Astrocyte of the spinal cord (primary cell): ENCODE data around the gene NOS1AP.

Source experiments
- DNase-seq: peaks from one replicate; pipeline ENCODE4 v3.0.0; 2011; ENCODE audit warnings: low read depth, low spot score
- H3K4me3 ChIP-seq: 2 replicates; pipeline ENCODE4 v1.5.1; 2011; ENCODE audit warnings: low read depth, mild to moderate bottlenecking, low read length, moderate library complexity
- in situ Hi-C: cut with HindIII; loops from 2 replicates; pipeline ENCODE4 v1.10.0; 2017; ENCODE audit warnings: low sequenced_read_pairs
- TF ChIP-seq, protein P1 (sequence below): IDR thresholded peaks from 2 replicates; pipeline ENCODE4 v1.5.1; 2012; ENCODE audit warnings: low read depth, mild to moderate bottlenecking, low read length, inconsistent platforms

The NOS1AP gene

DNA sequence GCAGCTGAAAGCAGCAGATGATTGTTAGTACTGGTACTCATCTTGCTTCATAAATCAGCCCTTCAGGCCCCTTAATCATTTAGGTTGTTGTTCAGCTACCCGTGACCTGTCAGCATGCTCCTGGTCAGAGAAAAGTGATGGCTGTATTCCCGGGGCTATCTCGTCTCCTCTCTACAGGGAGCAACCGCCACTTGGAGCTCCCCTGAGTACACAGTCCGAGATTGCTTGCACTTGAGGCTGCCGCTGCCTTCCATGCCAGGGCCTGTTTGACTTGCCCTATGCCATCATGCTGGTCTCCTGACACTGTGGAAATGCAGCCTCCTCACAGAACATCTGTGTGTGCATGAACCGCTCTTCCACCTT, 209.6 kb downstream of the NOS1AP start:
- no peak for DNase-seq
- H3K4me3 ChIP-seq: no peak overlapping the region
- TF ChIP-seq, protein P1, sequence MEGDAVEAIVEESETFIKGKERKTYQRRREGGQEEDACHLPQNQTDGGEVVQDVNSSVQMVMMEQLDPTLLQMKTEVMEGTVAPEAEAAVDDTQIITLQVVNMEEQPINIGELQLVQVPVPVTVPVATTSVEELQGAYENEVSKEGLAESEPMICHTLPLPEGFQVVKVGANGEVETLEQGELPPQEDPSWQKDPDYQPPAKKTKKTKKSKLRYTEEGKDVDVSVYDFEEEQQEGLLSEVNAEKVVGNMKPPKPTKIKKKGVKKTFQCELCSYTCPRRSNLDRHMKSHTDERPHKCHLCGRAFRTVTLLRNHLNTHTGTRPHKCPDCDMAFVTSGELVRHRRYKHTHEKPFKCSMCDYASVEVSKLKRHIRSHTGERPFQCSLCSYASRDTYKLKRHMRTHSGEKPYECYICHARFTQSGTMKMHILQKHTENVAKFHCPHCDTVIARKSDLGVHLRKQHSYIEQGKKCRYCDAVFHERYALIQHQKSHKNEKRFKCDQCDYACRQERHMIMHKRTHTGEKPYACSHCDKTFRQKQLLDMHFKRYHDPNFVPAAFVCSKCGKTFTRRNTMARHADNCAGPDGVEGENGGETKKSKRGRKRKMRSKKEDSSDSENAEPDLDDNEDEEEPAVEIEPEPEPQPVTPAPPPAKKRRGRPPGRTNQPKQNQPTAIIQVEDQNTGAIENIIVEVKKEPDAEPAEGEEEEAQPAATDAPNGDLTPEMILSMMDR: no peak
- in situ Hi-C loops: no loop called here

DNA sequence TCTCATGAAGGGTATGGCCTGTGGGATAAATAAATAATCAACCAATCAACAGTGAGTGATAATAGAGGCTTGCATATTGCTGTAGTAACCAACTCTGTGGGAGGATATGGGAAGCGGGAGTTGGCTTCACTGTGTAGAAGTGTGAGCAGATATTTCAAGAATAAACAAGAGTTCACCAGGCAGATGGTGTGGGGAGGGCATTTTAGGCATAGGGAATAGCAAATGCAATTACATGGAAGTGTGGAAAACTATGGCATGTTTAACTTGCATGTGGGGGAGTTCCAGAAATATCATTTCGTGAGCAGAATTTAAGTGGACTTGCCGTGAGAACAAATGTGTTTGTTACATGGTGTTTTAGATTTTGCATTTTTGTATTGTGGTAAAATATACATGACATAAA, 211.9 kb downstream of the NOS1AP start:
- TF ChIP-seq, protein P1: no peak
- in situ Hi-C loops: no loop called here
- no peak overlapping the region for H3K4me3 ChIP-seq
- no peak for DNase-seq

DNA sequence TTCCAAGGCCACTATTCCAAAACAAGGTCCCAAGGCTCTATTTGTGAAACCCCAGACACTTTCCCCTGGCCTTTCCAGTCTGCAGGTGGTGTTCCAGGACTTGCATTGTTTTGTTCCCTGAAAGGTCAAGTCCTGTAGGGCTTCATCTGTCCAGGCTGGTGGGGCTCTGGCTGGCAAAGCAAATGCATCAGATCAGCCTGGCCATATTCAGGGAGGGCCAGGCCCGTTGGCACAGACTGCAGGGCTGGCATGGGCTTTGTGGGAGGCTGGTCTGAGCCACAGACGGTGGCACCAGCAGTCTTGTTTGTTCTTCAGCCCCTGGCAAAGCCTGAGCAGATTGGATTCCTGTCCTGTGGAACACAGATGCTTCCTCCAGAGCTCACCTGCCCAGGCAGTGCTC, 214.2 kb downstream of the NOS1AP start:
- TF ChIP-seq, protein P1: no peak
- in situ Hi-C loops: no loop called here
- no peak for DNase-seq
- no peak overlapping the region for H3K4me3 ChIP-seq

DNA sequence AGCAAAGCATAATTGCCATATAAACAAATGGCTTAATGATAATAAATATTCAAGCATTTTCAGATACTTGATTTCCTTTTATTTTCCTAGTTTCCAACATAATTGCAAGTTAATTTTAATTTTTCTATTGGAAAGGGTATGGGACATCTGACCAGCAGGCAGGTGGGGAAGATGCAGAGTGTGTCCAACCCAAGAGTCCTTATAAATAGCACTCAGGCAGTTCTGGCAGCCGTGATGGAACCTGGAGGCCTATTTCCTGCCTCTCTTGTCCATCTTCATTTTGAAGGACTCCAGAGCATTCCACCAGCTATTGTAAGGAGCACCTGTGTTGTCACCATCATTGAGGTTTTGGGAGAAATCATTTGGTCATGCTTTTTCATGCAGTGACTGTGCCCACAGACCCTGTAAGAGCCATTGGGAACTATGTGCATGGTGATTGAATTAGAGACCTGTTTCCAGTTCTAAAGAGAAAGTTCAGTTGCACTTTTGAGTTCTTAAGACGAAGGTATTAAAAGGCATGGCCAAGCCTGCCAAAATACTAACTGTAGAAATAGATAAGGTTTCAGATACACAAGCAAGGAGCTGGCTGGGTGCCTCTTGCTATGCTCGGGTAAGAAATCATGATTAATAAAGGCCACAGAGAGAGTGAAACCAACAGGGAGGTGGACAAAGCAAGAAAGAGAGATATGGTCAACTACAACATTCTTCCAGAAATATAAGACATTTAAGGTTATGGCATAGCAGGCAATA, 214.9 kb downstream of the NOS1AP start:
- no peak for DNase-seq
- H3K4me3 ChIP-seq: no peak overlapping the region
- TF ChIP-seq, protein P1: no peak
- in situ Hi-C loops: no loop called here

DNA sequence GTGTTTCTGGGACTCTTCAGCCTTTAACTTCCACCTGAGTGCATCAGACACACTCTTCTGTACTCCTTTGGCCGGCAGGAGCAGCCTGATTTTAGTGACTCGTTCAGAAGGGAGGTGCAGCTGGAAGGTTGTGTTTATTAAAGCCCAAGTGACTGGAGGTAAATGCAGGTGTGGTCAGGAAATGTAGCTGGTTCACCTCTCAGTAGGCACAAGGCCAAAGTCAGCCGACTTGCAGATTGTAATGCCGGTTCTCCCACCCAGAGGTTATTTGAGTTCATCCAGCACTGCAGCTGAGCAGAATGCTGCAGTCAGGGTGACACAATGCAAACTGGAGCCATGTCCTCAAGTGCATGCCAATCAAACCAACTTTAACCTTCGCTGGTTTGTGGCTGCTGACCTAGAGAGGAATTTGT, 215.7 kb downstream of the NOS1AP start:
- TF ChIP-seq, protein P1: no peak
- in situ Hi-C loops: no loop called here
- no peak for DNase-seq
- H3K4me3 ChIP-seq: no peak overlapping the region

DNA sequence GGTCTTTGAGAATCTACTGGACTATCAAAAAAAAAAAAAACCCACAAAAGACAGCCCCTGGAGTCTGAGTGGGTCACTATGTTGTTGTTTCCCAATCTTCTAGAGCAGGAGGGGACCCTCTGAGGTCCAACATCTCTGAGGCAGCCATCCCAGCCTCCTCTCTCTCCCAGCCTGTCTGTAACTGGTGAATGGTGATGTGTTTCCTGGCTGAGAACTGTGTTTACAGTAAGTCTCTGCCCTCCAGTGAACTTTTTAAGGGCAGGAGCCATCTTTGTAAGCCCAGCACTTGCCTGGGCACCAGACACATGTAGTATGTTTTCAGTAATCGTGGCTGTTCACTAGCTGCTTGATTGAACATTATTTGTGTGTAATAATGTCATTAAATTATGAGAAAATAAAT, 221.5 kb downstream of the NOS1AP start:
- TF ChIP-seq, protein P1: no peak
- H3K4me3 ChIP-seq: no peak overlapping the region
- in situ Hi-C loops: no loop called here
- DNase-seq: no peak
